Stomach (tissue), 4 donors: ENCODE measurements around the gene USP24.

ENCODE experiments used
- CTCF ChIP-seq, 7 experiments: fragments of 450-650 bp in 4 of 7; fragments of 200-600 bp in 3 of 7; sonication (generic) in 3 of 7; IDR thresholded peaks; one replicate each; pipeline ENCODE4 v1.5.1; 2016 to 2019; ENCODE audit warnings: antibody characterized with exemption in 7 of 7, control low read depth in 2 of 7, mild to moderate bottlenecking in 1 of 7
- POLR2A ChIP-seq, 4 donors: fragments of 450-650 bp; IDR thresholded peaks; one replicate each; pipeline ENCODE4 v1.6.1; 2016; ENCODE audit warnings: antibody characterized with exemption in 4 of 4, control low read depth in 2 of 4, mild to moderate bottlenecking in 1 of 4, moderate library complexity in 1 of 4
- POLR2AphosphoS5 ChIP-seq, 3 donors: sonication (generic); formaldehyde crosslinking; IDR thresholded peaks; one replicate each; pipeline ENCODE4 v1.6.1; 2016; ENCODE audit warnings: antibody characterized with exemption in 3 of 3

GRCh38 chr1:55048453-55049270 lies 166.5 kb downstream of the USP24 start:
- no peak for TF ChIP-seq POLR2AphosphoS5 (IDR thresholded peaks at IDR 0.05)
- TF ChIP-seq CTCF (IDR thresholded peaks at IDR 0.05), result no peak
- TF ChIP-seq POLR2A (IDR thresholded peaks at IDR 0.05), result no peak
